ENCODE results near the gene TPD52L1.

Gene TPD52L1

GRCh38 chr6:125215252-125215819, 61.8 kb downstream of the TPD52L1 start:
- TF ChIP-seq CTCF (IDR thresholded peaks at IDR 0.05; ENCODE audit: insufficient read depth, missing control alignments) = no peak
- FAIRE-seq = no peak
- DNase-seq (ENCODE audit: insufficient read length, low spot score) = no peak

GRCh38 chr6:125216015-125216414, 62.4 kb downstream of the TPD52L1 start:
- FAIRE-seq (no peak), DNase-seq (ENCODE audit: insufficient read length, low spot score) (no peak)
- no peak for TF ChIP-seq CTCF (IDR thresholded peaks at IDR 0.05; ENCODE audit: insufficient read depth, missing control alignments)

GRCh38 chr6:125217369-125217768, 63.8 kb downstream of the TPD52L1 start:
- FAIRE-seq (no peak), DNase-seq (ENCODE audit: insufficient read length, low spot score) (no peak)
- no peak for TF ChIP-seq CTCF (IDR thresholded peaks at IDR 0.05; ENCODE audit: insufficient read depth, missing control alignments)

GRCh38 chr6:125217992-125218391, 64.4 kb downstream of the TPD52L1 start:
- DNase-seq (ENCODE audit: insufficient read length, low spot score) = no peak
- no peak for TF ChIP-seq CTCF (IDR thresholded peaks at IDR 0.05; ENCODE audit: insufficient read depth, missing control alignments)
- FAIRE-seq = no peak

- DNase-seq (ENCODE audit: insufficient read length, low spot score) (no peak), FAIRE-seq (no peak)
- TF ChIP-seq CTCF (IDR thresholded peaks at IDR 0.05; ENCODE audit: insufficient read depth, missing control alignments) = no peak
These were observed 65.9 kb downstream of the TPD52L1 start for GRCh38 chr6:125219361-125219895.

GRCh38 chr6:125220712-125221111, 67.1 kb downstream of the TPD52L1 start:
- FAIRE-seq = no peak
- TF ChIP-seq CTCF (IDR thresholded peaks at IDR 0.05; ENCODE audit: insufficient read depth, missing control alignments) = no peak
- no peak for DNase-seq (ENCODE audit: insufficient read length, low spot score)
